NCI-H128 (cell line): ENCODE measurements around the gene KRTAP9-9.
"Not testable (repeated sequence)": the region's sequence is repeated elsewhere in the genome, so short reads cannot be mapped to it uniquely, and the experiment has no call there.

Experiments used
- DNase-seq: peaks from one replicate; lab custom pipeline; 2025; ENCODE audit not compliant: unreplicated experiment; lab: John Stamatoyannopoulos, UW

KRTAP9-9 gene

DNA sequence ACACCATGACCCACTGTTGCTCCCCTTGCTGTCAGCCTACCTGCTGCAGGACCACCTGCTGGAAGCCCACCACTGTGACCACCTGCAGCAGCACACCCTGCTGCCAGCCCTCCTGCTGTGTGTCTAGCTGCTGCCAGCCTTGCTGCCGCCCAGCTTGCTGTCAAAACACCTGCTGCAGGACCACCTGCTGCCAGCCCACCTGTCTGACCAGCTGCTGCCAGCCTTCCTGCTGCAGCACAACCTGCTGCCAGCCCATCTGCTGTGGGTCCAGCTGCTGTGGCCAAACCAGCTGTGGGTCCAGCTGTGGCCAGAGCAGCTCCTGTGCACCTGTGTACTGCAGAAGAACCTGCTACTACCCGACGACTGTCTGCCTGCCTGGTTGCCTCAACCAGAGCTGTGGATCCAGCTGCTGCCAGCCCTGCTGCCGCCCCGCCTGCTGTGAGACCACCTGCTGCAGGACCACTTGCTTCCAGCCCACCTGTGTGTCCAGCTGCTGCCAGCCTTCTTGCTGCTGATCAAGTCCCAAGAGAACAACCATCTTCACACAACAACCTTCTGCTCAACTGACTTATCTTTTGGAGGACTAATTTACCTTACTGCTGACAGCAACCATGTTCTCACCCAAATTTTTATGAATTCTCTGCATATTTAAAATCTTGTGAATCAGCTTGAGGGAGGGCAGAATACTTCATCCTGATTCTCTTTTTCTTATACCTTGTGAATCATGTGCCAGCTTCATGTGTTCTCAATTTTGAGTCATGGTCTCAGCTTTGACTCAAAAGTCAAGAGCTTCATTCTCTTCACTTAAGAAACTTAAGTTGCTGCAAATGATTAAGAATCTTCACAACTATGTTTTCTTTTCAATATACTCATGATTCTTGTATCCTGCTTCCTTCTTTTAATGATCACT is at the start of gene KRTAP9-9:
Gene KRTAP9-9, plus strand, starts transcription at position 4 of the 910 bp plus-strand sequence.
- DNase-seq: not testable (repeated sequence)

- no peak for DNase-seq
Observed at GRCh38 chr17:41211845-41212466, 43.2 kb upstream of the KRTAP9-9 start.

DNA sequence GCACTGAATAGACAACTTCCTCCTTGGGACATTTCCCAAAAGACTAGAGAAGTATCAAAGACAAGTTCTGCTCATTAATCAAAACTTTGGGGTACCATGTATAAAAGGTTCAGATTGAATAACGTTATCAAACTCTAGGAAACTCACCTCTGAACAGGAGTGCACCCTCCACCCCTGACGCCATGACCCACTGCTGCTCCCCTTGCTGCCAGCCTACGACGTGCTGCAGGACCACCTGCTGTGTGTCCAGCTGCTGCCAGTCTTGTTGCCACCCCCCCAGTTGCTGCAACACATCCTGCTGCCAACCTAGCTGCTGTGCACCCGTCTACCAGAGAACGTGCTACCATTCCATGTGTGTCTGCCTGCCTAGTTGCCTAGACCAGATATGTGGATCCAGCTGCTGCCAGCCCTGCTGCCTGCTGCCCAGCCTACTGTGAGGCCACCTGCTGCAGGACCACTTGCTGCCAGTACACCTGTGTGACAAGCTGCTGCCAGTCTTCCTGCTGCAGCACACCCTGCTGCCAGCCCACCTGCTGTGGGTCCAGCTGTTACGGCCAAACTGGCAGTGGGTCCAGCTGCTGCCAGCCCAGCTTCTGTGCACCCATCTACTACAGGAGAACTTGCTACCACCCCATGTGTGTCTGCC is 42.5 kb upstream of the KRTAP9-9 start:
- DNase-seq: no peak

GRCh38 chr17:41215681-41216080 is 39.5 kb upstream of the KRTAP9-9 start:
- no peak for DNase-seq

GRCh38 chr17:41223821-41224220 is 31.4 kb upstream of the KRTAP9-9 start:
- no peak for DNase-seq

DNA sequence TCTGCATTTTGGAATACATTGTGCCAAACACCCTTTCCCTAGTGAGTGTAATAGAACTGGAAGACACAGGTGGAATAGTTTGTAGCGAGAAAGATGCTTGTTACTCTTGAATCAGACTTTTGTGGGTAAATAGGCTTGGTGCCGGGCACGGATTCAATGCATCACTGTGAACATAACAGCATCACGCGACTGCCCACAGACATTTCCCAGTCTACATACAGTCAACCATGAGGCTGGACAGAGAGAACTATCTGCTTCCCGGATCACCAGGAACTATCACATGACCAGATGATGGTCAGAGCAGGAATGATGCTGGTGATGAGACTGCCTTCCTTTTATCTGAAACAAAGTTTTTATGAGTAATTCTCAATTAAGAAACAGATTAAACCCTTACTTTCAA is 29.1 kb upstream of the KRTAP9-9 start:
- no peak for DNase-seq

- not testable (repeated sequence) for DNase-seq
Observed at GRCh38 chr17:41226598-41227095, 28.5 kb upstream of the KRTAP9-9 start, which contains the start of gene KRTAP9-2. Gene KRTAP9-2 (plus strand): TSS chr17:41226648. CDS start chr17:41226655, 7 bp downstream.

DNA sequence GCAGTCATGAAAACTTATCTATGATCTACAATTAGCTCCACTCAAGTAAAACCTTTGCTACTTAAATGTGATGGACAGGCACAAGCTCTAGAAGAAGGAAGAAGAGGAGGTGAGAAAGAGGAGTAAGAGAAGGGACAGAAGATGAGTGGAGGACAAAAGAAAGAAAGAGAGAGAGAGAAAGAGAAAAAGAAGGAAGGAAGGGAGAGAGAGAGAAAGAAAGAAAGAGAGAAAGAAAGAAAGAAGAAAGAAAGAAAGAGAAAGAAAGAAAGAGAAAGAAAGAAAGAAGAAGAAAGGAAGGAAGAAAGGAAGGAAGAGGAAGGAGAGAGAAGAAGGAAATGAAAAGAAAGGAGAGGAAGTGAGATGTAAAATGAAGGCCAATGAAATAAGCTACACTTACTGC is 25.1 kb upstream of the KRTAP9-9 start:
- DNase-seq: no peak

DNA sequence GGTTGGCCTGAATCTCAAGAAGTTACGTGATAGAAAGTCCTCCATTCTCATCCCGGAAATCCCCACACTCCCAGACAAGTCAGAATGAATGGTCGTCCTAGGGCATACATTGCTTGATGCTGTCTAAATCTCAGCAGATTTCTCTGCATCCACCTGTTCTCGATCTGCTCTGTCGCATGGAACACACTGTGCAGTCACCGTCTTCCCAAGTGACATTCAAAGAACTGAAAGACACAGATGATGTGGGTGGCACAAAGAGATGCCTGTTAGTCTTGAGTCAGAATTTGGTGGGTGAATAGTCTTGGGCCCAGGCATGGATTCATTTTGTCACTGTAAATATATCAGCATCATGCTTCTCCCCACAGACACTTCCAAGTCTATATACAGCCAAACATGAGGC is 23.5 kb upstream of the KRTAP9-9 start:
- no peak for DNase-seq

- DNase-seq: not testable (repeated sequence)
Observed at GRCh38 chr17:41232399-41233105, 22.6 kb upstream of the KRTAP9-9 start, which contains the start of gene KRTAP9-3. Gene KRTAP9-3 (plus strand): TSS chr17:41232449. CDS start chr17:41232502, 53 bp downstream.

- DNase-seq: not testable (repeated sequence)
Observed at GRCh38 chr17:41237116-41237515, 18.1 kb upstream of the KRTAP9-9 start.

GRCh38 chr17:41237949-41238437 is 17.2 kb upstream of the KRTAP9-9 start, which contains the start of gene KRTAP9-8:
Gene KRTAP9-8 (plus strand): TSS chr17:41237999. CDS start chr17:41238052, 53 bp downstream.
- DNase-seq: not testable (repeated sequence)

DNA sequence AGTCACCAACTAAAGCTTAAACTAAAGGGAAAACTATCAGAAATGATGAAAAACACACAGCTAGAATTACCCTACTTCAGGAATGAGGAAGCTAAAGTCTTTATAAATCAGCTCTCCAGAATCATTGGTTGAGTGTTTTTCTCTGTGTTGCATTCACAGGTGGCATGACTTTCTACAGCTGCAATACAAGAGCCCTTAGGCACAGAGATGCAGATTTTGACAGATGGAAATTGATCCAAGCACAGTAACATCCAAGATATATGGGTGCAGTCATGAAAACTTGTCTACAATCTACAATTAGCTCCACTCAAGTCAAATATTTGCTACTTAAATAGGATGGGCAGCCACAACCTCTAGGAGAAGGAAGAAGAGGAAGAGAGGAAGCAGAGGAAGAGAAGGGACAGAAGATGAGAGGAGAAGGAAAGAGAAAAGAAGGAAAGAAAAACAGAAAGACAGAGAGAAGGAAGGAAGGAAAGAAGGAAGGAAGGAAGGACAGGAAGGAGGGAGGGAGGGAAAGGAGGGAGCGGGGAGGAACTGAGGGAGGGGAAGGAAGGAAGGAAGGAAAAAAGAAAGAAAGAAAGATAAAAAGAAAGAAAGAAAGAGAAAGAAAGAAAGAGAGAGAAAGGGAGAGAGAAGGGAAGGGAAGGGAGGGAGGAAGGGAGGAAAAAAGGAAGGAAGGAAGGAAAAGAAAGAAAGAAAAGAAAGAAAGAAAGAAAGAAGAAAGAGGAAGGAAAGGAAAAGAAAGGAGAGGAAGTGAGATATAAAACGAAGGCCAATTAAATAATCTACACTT is 8.0 kb upstream of the KRTAP9-9 start:
- DNase-seq: not testable (repeated sequence)

DNA sequence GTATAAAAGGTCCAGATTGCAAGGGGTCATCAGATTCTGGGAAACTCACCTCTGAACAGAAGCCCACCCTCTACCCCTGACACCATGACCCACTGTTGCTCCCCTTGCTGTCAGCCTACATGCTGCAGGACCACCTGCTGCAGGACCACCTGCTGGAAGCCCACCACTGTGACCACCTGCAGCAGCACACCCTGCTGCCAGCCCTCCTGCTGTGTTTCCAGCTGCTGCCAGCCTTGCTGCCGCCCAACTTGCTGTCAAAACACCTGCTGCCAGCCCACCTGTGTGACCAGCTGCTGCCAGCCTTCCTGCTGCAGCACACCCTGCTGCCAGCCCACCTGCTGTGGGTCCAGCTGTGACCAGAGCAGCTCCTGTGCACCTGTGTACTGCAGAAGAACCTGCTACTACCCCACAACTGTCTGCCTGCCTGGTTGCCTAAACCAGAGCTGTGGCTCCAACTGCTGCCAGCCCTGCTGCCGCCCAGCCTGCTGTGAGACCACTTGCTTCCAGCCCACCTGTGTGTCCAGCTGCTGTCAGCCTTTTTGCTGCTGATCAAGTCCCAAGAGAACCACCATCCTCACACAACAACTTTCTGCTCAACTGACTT is 5.4 kb upstream of the KRTAP9-9 start, which contains the start of gene KRTAP9-4:
Gene KRTAP9-4, plus strand, starts transcription at position 51 of the 604 bp plus-strand sequence. Its CDS starts 34 bp downstream, at position 85.
- DNase-seq: not testable (repeated sequence)

DNA sequence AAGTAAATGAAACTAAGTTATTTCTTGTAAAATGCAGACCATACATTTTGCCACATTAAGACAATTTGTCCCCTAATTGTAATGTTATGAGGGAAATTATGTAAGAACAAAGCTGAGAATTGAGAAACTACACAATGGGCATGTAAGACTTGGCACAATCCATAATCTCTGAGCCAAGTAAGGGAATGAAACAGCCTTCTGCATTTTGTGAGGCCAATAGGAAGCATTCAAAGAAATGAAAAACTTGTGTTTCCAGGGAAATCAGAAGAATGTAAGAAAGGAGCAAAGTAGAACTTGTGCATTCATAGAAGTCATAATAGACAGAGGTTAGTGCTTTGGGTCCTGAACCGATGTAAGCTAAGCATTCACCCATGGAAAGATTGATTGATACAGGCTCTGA is 3.9 kb upstream of the KRTAP9-9 start:
- no peak for DNase-seq

GRCh38 chr17:41254861-41255260 is 323 bp upstream of the KRTAP9-9 start:
- no peak for DNase-seq

GRCh38 chr17:41256291-41256685 is 1.1 kb downstream of the KRTAP9-9 start:
- no peak for DNase-seq

- no peak for DNase-seq
Observed at GRCh38 chr17:41258406-41258805, 3.2 kb downstream of the KRTAP9-9 start.

DNA sequence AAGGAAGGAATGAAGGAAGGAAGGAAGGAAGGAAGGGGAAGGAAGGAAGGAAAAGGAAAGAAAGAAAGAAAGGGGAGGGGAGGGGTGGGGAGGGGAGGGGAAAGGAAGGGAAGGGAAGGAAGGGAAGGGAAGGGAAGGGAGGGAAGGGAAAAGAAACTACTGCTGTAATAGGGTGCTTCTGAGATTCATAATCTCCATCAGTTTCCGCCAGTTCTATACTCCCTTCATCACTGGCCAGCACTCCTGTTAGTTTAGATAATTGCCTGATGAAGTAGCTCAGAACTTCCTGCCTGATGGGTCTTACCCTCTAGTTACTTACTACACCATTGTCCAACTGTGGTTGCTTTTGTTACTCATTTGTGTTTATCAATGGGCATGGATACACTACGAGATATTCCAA is 8.0 kb downstream of the KRTAP9-9 start:
- no peak for DNase-seq
